Activated naive CD4-positive, alpha-beta T cell treated with Interleukin-2 at 50 U/mL for 16 hours (primary cell): ENCODE measurements around the gene PPP1R27.

Experiments
- DNase-seq: peaks from one replicate; pipeline ENCODE4 v3.0.0-alpha.2; 2020

Gene PPP1R27

GRCh38 chr17:81834831-81835267 is at the start of gene PPP1R27:
TSS of gene PPP1R27 (minus strand) at chr17:81835050. CDS start at chr17:81834953, 97 bp downstream.
- no peak for DNase-seq

- DNase-seq: no peak
These were observed 49.7 kb upstream of the PPP1R27 start for GRCh38 chr17:81884520-81884919.

GRCh38 chr17:81879121-81879520 is 44.3 kb upstream of the PPP1R27 start:
- DNase-seq: no peak

GRCh38 chr17:81878294-81878693 is 43.4 kb upstream of the PPP1R27 start:
- DNase-seq: no peak

GRCh38 chr17:81877569-81877968 is 42.7 kb upstream of the PPP1R27 start:
- DNase-seq: no peak

- peak; percentile 96 for DNase-seq
These were observed 36.8 kb upstream of the PPP1R27 start for GRCh38 chr17:81871387-81872230.

GRCh38 chr17:81870981-81871386 is 36.1 kb upstream of the PPP1R27 start, which contains the start of gene ARHGDIA:
TSS of gene ARHGDIA (minus strand) at chr17:81871337. CDS start at chr17:81869930, 1,407 bp downstream.
- DNase-seq: no peak

- peak; percentile 49 for DNase-seq
These were observed 35.5 kb upstream of the PPP1R27 start for GRCh38 chr17:81870131-81870980.

GRCh38 chr17:81869221-81870130 is 34.6 kb upstream of the PPP1R27 start:
- peak; percentile 43 for DNase-seq

GRCh38 chr17:81868674-81869220 is 33.9 kb upstream of the PPP1R27 start:
- no peak for DNase-seq

GRCh38 chr17:81867991-81868673 is 33.3 kb upstream of the PPP1R27 start:
- DNase-seq: no peak

- DNase-seq: no peak
These were observed 32.5 kb upstream of the PPP1R27 start for GRCh38 chr17:81867170-81867990.

GRCh38 chr17:81866440-81867169 is 31.8 kb upstream of the PPP1R27 start:
- no peak for DNase-seq

- DNase-seq: no peak
These were observed 31.0 kb upstream of the PPP1R27 start for GRCh38 chr17:81865733-81866439.

- no peak for DNase-seq
These were observed 30.5 kb upstream of the PPP1R27 start for GRCh38 chr17:81865358-81865732.

- DNase-seq: no peak
These were observed 29.3 kb upstream of the PPP1R27 start for GRCh38 chr17:81863833-81864768.

GRCh38 chr17:81863123-81863675 is 28.3 kb upstream of the PPP1R27 start:
- no peak for DNase-seq
